Ramos (cell line): ENCODE measurements around the gene RPAP3.

Source experiments
- in situ Hi-C: fragments of 300-500 bp; cut with MboI; formaldehyde crosslinking; loops from one replicate; pipeline ENCODE4 v1.14.3; 2022; ENCODE audit warnings: low sequenced_read_pairs; ENCODE audit not compliant: unreplicated experiment

RPAP3 gene

GRCh38 chr12:47722941-47723631, 17.3 kb upstream of the RPAP3 start:
- in situ Hi-C loops, result no loop called here

- in situ Hi-C loops, result no loop called here
Observed at GRCh38 chr12:47722136-47722834, 16.5 kb upstream of the RPAP3 start.

GRCh38 chr12:47721431-47721973, 15.7 kb upstream of the RPAP3 start:
- in situ Hi-C loops, result no loop called here

- in situ Hi-C loops, result loop anchor here (10.0 kb wide), 1 partner anchor 236 kb away; no protein-coding TSS in a partner anchor
Observed at GRCh38 chr12:47718531-47718930, 12.7 kb upstream of the RPAP3 start.

- in situ Hi-C loops, result loop anchor here (10.0 kb wide), 1 partner anchor 237 kb away; no protein-coding TSS in a partner anchor
Observed at GRCh38 chr12:47717443-47718193, 11.8 kb upstream of the RPAP3 start.

GRCh38 chr12:47717046-47717442, 11.2 kb upstream of the RPAP3 start:
- in situ Hi-C loops, result loop anchor here (10.0 kb wide), 1 partner anchor 238 kb away; no protein-coding TSS in a partner anchor

GRCh38 chr12:47715877-47716548, 10.2 kb upstream of the RPAP3 start:
- in situ Hi-C loops, result loop anchor here (10.0 kb wide), 1 partner anchor 239 kb away; no protein-coding TSS in a partner anchor

GRCh38 chr12:47715393-47715876, 9.6 kb upstream of the RPAP3 start:
- in situ Hi-C loops, result loop anchor here (10.0 kb wide), 1 partner anchor 239 kb away; no protein-coding TSS in a partner anchor

GRCh38 chr12:47714826-47715386, 9.1 kb upstream of the RPAP3 start:
- in situ Hi-C loops, result loop anchor here (5.0 to 10.0 kb wide), 3 partner anchors 62 to 240 kb away; no protein-coding TSS in a partner anchor

- in situ Hi-C loops, result loop anchor here (5.0 to 10.0 kb wide), 3 partner anchors 65 to 243 kb away; no protein-coding TSS in a partner anchor
Observed at GRCh38 chr12:47712171-47712570, 6.3 kb upstream of the RPAP3 start.

- in situ Hi-C loops, result loop anchor here (5.0 to 10.0 kb wide), 3 partner anchors 66 to 243 kb away; no protein-coding TSS in a partner anchor
Observed at GRCh38 chr12:47711448-47711847, 5.6 kb upstream of the RPAP3 start.

- in situ Hi-C loops, result loop anchor here (5.0 to 10.0 kb wide), 3 partner anchors 67 to 245 kb away; no protein-coding TSS in a partner anchor
Observed at GRCh38 chr12:47710278-47710677, 4.4 kb upstream of the RPAP3 start.

- in situ Hi-C loops, result loop anchor here (5.0 to 10.0 kb wide), 3 partner anchors 68 to 245 kb away; no protein-coding TSS in a partner anchor
Observed at GRCh38 chr12:47709671-47710070, 3.8 kb upstream of the RPAP3 start.

- in situ Hi-C loops, result no loop called here
Observed at GRCh38 chr12:47709237-47709636, 3.4 kb upstream of the RPAP3 start.

GRCh38 chr12:47707905-47708543, 2.2 kb upstream of the RPAP3 start:
- in situ Hi-C loops, result no loop called here

GRCh38 chr12:47707355-47707754, 1.5 kb upstream of the RPAP3 start:
- in situ Hi-C loops, result no loop called here

- in situ Hi-C loops, result no loop called here
Observed at GRCh38 chr12:47705229-47705565, 633 bp downstream of the RPAP3 start.

GRCh38 chr12:47704719-47705118, 1.1 kb downstream of the RPAP3 start:
- in situ Hi-C loops, result no loop called here

GRCh38 chr12:47700263-47700662, 5.6 kb downstream of the RPAP3 start:
- in situ Hi-C loops, result no loop called here
